ENCODE results near the gene CEP192. TPM values are rescaled to one million over a fixed set of nuclear protein-coding genes. Genes with fewer than 3 reads are reported as not detected.

The CEP192 gene
- total and polyA plus RNA-seq, 2 of the 13 experiments (the other 11 are each of a cell fraction or from before 2014, with no cell fraction given): 15.3 to 24.7 TPM

GRCh38 chr18:13028869-13029268, 37.7 kb downstream of the CEP192 start:
- no TSS peak for BruUV-seq (replicated peaks)
- Histone ChIP-seq H3K27ac (ENCODE audit: extremely low read length, insufficient read depth, low read length) (no peak overlapping the region), H3K4me2 (ENCODE audit: low read depth, low read length) (no peak overlapping the region), H3K9ac (ENCODE audit: insufficient read depth, low read depth, low read length) (no peak overlapping the region), H3K27me3 (ENCODE audit: control insufficient read depth in 1 of 2, insufficient read depth in 2 of 2, low read length in 2 of 2) (no peaks in the 10 kb centered on the region), H3K4me3 (replicated peaks in 1 of 3; ENCODE audit: insufficient read depth in 1 of 3, low read depth in 2 of 3, low read length in 3 of 3) (no peak overlapping the region), H3K9me3 (ENCODE audit: low read length) (no peaks in the 10 kb centered on the region), H3K4me1 (ENCODE audit: insufficient read depth, low read length) (no peaks in the 10 kb centered on the region), H3K79me2 (ENCODE audit: insufficient read depth, low read length) (peaks cover 5% of the 10 kb centered on the region), H3K36me3 (replicated peaks in 1 of 2; ENCODE audit: control insufficient read depth in 1 of 2, insufficient read depth in 2 of 2, low read length in 2 of 2) (peaks cover 4 to 59% of the 10 kb centered on the region in 2 experiments), H4K20me1 (ENCODE audit: insufficient read depth, low read length) (no peaks in the 10 kb centered on the region), H2AFZ (ENCODE audit: low read length) (no peak overlapping the region)
- TF ChIP-seq ZNF674 (CRISPR knock-in tag; IDR thresholded peaks at IDR 0.05; ENCODE audit: low read depth) (no peak), MYPOP (CRISPR knock-in tag; IDR thresholded peaks at IDR 0.05) (no peak), ZNF567 (CRISPR knock-in tag; IDR thresholded peaks at IDR 0.05; ENCODE audit: borderline replicate concordance) (no peak), CENPT (CRISPR knock-in tag; IDR thresholded peaks at IDR 0.05; ENCODE audit: low read depth) (no peak), ZNF121 (CRISPR knock-in tag; IDR thresholded peaks at IDR 0.05) (no peak), CAMTA2 (CRISPR knock-in tag; IDR thresholded peaks at IDR 0.05; ENCODE audit: borderline replicate concordance) (no peak), YEATS2 (CRISPR knock-in tag; IDR thresholded peaks at IDR 0.05; ENCODE audit: borderline replicate concordance) (no peak)
- in situ Hi-C loops (cut with HindIII; ENCODE audit: extremely low pct_ligation_motif_present, low pct_unique_long_range_greater_than_20kb) (no loop called here), intact Hi-C loops (cut with micrococcal nuclease; ENCODE audit: unreplicated experiment) (loop anchor here (2.0 kb wide), 1 partner anchor 18 kb away; no protein-coding TSS in a partner anchor)
- FAIRE-seq (no peak), DNase-seq (ENCODE audit: low spot score) (no peak), ATAC-seq (no peak)
- ChIA-PET POLR2A (no interaction called here), CTCF (ENCODE audit: low intra/inter-chr PET ratio, low total read pairs) (no interaction called here)
- WGBS (ENCODE audit: low lambda C conversion rate): 96% methylated on average over 2 of the region's 2 CpGs

- ChIA-PET CTCF (ENCODE audit: low intra/inter-chr PET ratio, low total read pairs) (no interaction called here), POLR2A (no interaction called here)
- Histone ChIP-seq H3K27me3 (ENCODE audit: control insufficient read depth in 1 of 2, insufficient read depth in 2 of 2, low read length in 2 of 2) (no peaks in the 10 kb centered on the region), H3K36me3 (replicated peaks in 1 of 2; ENCODE audit: control insufficient read depth in 1 of 2, insufficient read depth in 2 of 2, low read length in 2 of 2) (peaks cover 4 to 50% of the 10 kb centered on the region in 2 experiments), H3K4me3 (replicated peaks in 1 of 3; ENCODE audit: insufficient read depth in 1 of 3, low read depth in 2 of 3, low read length in 3 of 3) (no peak overlapping the region), H3K9ac (ENCODE audit: insufficient read depth, low read depth, low read length) (no peak overlapping the region), H3K4me1 (ENCODE audit: insufficient read depth, low read length) (no peaks in the 10 kb centered on the region), H3K27ac (ENCODE audit: extremely low read length, insufficient read depth, low read length) (no peak overlapping the region), H3K9me3 (ENCODE audit: low read length) (no peaks in the 10 kb centered on the region), H2AFZ (ENCODE audit: low read length) (no peak overlapping the region), H3K4me2 (ENCODE audit: low read depth, low read length) (no peak overlapping the region), H4K20me1 (ENCODE audit: insufficient read depth, low read length) (no peaks in the 10 kb centered on the region), H3K79me2 (ENCODE audit: insufficient read depth, low read length) (no peaks in the 10 kb centered on the region)
- ATAC-seq (no peak), DNase-seq (ENCODE audit: low spot score) (no peak), FAIRE-seq (no peak)
- TF ChIP-seq ZMAT5 (CRISPR knock-in tag; IDR thresholded peaks at IDR 0.05; ENCODE audit: borderline replicate concordance, low read depth) (no peak), ZBTB20 (CRISPR knock-in tag; IDR thresholded peaks at IDR 0.05; ENCODE audit: borderline replicate concordance, low read depth) (no peak), RNF219 (CRISPR knock-in tag; IDR thresholded peaks at IDR 0.05) (no peak), GMEB2 (CRISPR knock-in tag; IDR thresholded peaks at IDR 0.05; ENCODE audit: low read depth) (no peak), NCOA5 (CRISPR knock-in tag; IDR thresholded peaks at IDR 0.05) (no peak), ZNF543 (CRISPR knock-in tag; IDR thresholded peaks at IDR 0.05) (no peak)
- BruUV-seq (replicated peaks): no TSS peak
- in situ Hi-C loops (cut with HindIII; ENCODE audit: extremely low pct_ligation_motif_present, low pct_unique_long_range_greater_than_20kb): no loop called here
- intact Hi-C loops (cut with micrococcal nuclease; ENCODE audit: unreplicated experiment): no loop called here
- WGBS (ENCODE audit: low lambda C conversion rate): 99% methylated on average over 5 of the region's 5 CpGs
Measured at GRCh38 chr18:13032173-13032572, 41.0 kb downstream of the CEP192 start.

Data from HepG2 (cell line).